G401 (cell line): ENCODE data around the gene BCL3. TPM values are rescaled to one million over a fixed set of nuclear protein-coding genes. Genes with fewer than 3 reads are reported as not detected.
"Not testable (repeated sequence)": the region's sequence is repeated elsewhere in the genome, so short reads cannot be mapped to it uniquely, and the experiment has no call there.

Experiments
- DNase-seq: peaks from one replicate; pipeline ENCODE4 v3.0.0-alpha.2; 2015; ENCODE audit warnings: low spot score
- in situ Hi-C: cut with HindIII; loops from 2 replicates; pipeline ENCODE4 v1.10.0; 2016; ENCODE audit warnings: low sequenced_read_pairs, mixed read lengths
- total RNA-seq: library from RNA; depleted of rRNA; stranded (reverse); fragments of >200 nt; shearing (Covaris generic); gene quantifications from 2 replicates; pipeline ENCODE4 v1.2.3, GENCODE V29; 2014

The BCL3 gene
- total RNA-seq, 1 experiment from 2014 or later, result 6.6 TPM

DNA sequence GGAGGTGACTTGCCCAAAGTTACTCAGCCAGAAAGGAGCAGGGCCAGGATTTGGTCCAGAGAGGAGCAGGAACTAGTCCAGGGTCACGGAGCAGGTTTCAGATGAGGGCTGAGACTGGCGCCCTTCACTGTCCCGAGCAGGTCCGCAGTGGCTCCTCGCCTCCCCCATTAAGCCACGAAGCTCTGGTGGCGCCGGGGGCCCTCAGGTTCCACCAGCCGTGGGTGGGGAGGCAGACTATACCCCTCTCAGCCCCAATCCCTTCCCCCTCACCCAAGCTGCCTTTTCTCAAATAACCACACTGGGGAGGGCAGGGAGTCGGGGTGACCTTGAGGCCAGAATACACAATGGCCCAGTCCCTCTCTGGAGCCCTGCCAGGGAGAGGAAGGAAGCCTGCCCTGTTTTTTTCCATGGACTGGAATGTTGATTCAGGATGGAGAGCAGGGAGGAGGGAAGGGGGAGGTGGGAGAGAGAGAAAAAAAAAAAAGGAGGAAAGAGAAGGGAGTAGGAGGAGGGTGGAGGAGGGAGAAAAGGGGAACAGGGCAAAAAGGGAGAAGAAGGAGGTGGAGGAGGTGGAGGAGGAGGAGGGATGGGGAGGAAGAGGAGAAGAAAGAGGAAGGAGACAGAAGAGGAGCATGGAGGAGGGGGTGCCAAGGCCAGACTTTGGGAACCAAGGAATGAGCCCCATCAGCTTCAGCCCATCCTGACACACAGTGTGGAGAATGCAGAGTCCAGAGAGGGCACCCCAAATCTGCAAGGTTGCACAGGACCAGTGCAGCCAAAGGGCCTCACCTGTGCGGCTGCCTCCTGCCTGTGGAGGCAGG is 29.9 kb upstream of the BCL3 start:
- peak; percentile 35 for DNase-seq

GRCh38 chr19:44719262-44719701 is 29.2 kb upstream of the BCL3 start:
- in situ Hi-C loops, result loop anchor here (25.0 kb wide), 1 partner anchor 118 kb away; the partner anchor contains the start of gene NECTIN2

More for the DNA sequence above, 29.9 kb upstream of the BCL3 start:
- in situ Hi-C loops, result loop anchor here (25.0 kb wide), 1 partner anchor 119 kb away; the partner anchor contains the start of gene NECTIN2

DNA sequence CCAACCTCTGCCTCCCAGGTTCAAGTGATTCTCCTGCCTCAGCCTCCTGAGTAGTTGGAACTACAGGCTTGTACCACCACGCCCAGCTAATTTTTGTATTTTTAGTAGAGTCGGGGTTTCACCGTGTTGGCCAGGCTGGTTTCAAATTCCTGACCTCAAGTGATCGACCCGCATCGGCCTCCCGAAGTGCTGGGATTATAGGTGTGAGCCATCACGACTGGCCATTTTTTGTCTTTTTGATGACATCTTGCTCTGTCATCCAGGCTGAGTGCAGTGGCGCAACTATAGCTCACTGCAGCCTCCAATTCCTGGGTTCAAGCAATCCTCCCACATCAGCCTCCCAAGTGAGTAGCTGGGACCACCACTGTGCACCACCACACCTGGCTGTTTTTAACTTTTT is 28.1 kb upstream of the BCL3 start:
- not testable (repeated sequence) for DNase-seq
- in situ Hi-C loops, result loop anchor here (25.0 kb wide), 1 partner anchor 117 kb away; the partner anchor contains the start of gene NECTIN2

More at GRCh38 chr19:44719262-44719701, 29.2 kb upstream of the BCL3 start:
- no peak for DNase-seq

- no peak for DNase-seq
- in situ Hi-C loops, result loop anchor here (25.0 kb wide), 1 partner anchor 116 kb away; the partner anchor contains the start of gene NECTIN2
Observed at GRCh38 chr19:44720945-44721344, 27.6 kb upstream of the BCL3 start.

GRCh38 chr19:44721369-44721768 is 27.1 kb upstream of the BCL3 start:
- not testable (repeated sequence) for DNase-seq
- in situ Hi-C loops, result loop anchor here (25.0 kb wide), 1 partner anchor 116 kb away; the partner anchor contains the start of gene NECTIN2

GRCh38 chr19:44722131-44723121 is 26.1 kb upstream of the BCL3 start:
- no peak for DNase-seq
- in situ Hi-C loops, result loop anchor here (25.0 kb wide), 1 partner anchor 115 kb away; the partner anchor contains the start of gene NECTIN2

- DNase-seq, result no peak
- in situ Hi-C loops, result loop anchor here (25.0 kb wide), 1 partner anchor 114 kb away; the partner anchor contains the start of gene NECTIN2
Observed at GRCh38 chr19:44723299-44723951, 25.1 kb upstream of the BCL3 start.

- in situ Hi-C loops, result loop anchor here (25.0 kb wide), 1 partner anchor 113 kb away; the partner anchor contains the start of gene NECTIN2
Observed at GRCh38 chr19:44723952-44724319, 24.6 kb upstream of the BCL3 start.

DNA sequence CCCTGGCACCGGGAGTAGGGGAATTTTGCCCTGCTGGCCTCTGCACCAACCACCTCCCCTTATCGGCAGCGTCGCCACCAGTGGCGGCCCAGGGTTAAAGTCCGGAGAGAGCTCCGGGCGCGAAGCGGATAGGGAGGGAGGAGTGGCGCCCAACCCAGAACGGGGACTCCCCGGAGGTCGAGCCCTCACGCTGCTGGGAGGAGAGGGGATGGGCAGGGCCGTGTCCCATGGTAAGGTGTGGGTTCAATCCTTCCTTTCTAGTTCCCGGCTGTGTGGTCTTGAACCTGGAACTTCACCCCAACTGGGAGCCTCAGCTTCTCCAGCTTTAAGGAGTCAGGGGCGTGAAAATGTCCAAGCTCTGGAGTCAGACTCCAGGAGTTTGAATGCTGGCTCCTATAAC is 23.3 kb upstream of the BCL3 start:
- in situ Hi-C loops, result no loop called here
- no peak for DNase-seq

More at GRCh38 chr19:44723952-44724319, 24.6 kb upstream of the BCL3 start:
- DNase-seq, result peak; percentile 60

DNA sequence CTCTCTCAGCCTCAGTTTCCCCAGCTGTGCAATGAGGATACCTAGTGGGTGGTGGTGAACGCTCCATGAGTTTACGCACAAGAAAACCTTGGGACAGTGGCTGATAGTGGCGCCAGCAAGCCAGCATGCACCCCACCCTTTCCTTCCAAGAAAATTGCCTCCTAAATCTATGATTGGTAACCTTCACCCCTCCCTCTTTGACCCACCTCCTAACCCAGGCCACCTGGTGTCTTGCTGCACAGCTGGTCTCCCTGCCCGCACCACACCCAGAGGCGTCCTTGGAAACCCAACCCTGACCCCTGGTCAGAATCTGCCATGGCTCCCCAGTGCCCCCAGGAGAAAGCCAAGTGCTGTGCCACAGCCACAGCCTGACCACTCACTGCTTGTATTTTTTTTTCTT is 22.8 kb upstream of the BCL3 start:
- in situ Hi-C loops, result no loop called here
- no peak for DNase-seq

DNA sequence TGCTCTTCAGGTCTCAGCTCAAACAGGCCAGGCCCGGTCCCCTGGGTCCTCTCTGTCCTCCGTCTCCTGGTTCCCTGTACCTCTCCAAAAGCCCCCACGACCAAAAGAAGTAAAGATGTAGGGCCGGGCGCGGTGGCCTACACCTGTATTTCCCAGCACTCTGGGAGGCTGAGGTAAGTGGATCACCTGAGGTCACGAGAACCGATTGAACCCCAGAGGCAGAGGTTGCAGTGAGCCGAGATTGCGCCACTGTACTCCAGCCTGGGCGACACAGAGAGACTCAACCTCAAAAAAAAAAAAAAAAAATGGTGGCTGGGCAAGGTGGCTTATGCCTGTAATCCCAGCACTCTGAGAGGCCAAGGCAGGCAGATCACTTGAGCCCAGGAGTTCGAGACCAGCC is 22.0 kb upstream of the BCL3 start:
- DNase-seq, result no peak
- in situ Hi-C loops, result no loop called here

DNA sequence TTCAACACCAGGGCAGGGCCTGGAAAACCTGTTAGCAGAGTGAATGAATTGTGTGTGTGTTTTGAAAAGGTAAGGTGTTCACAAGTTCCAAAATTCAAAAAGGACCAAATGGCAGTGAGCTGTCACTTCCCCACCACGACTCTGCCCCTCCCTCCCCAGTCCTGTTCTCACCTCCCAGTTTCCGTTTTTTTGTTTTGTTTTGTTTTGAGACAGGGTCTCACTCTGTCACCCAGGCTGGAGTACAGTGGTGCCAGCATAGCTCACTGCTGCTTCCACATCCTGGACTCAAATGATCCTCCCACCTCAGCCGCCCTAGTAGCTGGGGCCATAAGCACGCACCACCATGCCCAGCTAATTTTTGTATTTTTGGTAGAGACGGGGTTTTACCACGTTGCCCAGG is 20.3 kb upstream of the BCL3 start:
- no peak for DNase-seq
- in situ Hi-C loops, result no loop called here

- DNase-seq, result no peak
- in situ Hi-C loops, result no loop called here
Observed at GRCh38 chr19:44729516-44730033, 18.9 kb upstream of the BCL3 start.

DNA sequence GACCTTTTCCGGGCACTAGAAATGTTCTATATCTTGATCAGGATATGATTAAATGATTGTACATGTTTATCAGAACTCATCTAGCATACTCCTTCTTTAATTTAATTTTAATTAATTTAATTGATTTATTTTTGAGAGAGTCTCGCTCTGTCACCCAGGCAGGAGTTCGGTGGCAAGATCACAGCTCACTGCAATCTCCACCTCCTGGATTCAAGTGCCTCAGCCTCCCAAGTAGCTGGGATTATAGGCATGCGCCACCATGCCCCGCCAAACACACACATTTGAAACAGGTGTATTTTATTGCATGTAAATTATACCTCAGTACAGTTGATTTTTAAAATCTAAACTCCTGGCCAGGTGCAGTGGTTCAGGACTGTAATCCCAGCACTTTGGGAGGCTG is 17.4 kb upstream of the BCL3 start:
- in situ Hi-C loops, result no loop called here
- DNase-seq, result no peak

DNA sequence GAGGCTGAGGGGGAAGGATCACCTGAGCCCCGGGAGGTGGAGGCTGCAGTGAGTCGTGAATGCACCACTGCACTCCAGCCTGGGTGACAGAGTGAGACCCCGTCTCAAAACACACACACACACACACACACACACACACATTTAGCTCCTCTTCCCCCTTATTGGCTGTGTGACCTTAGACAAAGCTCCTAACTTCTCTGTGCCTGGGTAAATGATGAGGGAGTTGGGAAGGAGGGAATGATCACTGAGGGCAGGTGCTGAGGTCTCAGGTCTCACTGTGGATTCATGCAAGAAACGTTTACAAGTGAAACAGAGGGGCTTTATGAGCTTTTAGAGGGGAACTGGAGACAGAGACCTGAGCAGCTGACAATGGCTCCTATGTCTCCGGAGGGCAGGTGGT is 16.9 kb upstream of the BCL3 start:
- no peak for DNase-seq
- in situ Hi-C loops, result no loop called here

DNA sequence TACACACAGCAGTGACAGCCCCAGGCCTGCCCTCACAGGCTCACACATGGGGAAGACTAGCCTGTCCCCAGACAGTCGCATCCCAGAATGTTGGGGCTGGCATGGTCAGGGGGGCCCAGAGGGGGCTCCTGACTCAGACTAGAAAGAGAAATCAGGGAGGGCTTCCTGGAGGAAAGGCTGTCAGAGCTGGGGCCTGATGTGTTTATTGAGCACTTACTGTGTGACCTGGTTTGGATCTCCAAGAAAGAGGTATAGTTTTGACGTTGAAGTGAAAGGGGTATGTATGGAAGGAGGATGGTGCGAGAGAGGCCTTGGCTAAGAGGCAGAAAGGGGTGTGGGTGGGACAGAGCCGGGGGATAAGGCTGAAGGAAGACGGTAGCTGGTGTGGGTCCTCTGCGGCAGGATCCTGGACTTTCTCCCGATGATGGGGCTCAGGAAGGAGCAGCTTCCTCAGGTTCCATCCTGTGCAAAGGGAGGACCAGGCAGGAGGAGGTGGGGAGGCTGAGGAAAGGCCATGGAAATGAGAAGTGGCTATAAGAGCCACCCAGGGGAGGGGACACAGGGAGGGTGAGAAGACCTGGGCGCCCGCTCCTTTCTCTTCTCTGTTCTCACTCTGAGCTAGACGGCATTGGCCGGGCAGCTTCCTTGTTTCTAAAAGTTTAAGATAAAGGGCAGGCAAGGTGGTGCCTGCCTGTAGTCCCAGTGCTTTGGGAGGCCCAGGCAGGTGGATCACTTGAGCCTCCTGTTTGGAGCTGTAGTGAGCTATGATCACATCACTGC is 16.1 kb upstream of the BCL3 start:
- in situ Hi-C loops, result no loop called here
- DNase-seq, result no peak

DNA sequence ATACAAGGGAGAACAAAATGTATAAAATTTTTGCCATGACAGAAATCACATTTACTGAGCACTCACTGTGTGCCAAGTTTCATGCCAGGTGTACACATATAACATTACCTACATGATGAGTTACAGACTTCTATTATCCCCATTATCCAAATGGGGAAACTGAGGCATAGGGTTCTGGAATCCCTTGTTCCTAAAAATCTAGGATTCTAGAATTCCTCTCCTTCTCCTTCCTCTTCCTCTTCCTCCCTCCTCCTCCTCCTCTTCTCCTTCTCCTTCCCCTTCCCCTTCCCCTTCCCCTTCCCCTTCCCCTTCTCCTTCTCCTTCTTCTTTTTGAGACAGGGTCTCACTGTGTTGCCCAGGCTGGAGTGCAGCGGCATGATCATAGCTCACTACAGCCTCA is 14.2 kb upstream of the BCL3 start:
- no peak for DNase-seq
- in situ Hi-C loops, result no loop called here

DNA sequence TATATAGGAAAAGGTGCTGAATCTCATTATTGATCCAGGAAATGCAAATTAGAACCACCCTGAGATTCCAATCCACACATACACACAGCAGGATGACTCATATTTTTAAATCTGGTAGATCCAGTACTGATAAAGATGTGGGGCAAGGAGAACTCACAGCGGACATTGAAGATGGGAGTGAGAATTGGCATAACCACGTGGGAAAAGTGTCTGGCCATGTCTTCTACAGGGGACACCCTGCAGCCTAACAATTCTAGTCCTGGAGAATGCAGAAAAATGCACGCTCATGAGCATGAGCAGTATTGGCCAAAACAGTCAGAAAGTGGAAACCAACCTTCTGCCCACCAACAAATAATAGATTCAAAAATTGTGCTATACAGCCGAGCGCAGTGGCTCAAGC is 13.5 kb upstream of the BCL3 start:
- in situ Hi-C loops, result no loop called here

More for the DNA sequence above, 13.5 kb upstream of the BCL3 start:
- DNase-seq, result no peak
